HEK293 (cell line): ENCODE measurements around the gene GRM5.

Source experiments
- CTCF ChIA-PET: fragments of 350-600 bp; formaldehyde crosslinking; extraction: SDS; loops from one replicate; lab custom pipeline; 2021; ENCODE audit warnings: antibody characterized with exemption; lab: Yijun Ruan, JAX
- POLR2A ChIA-PET: fragments of 300-600 bp; formaldehyde crosslinking; extraction: SDS; loops from one replicate; lab custom pipeline; 2020; ENCODE audit warnings: antibody characterized with exemption, inconsistent platforms; lab: Yijun Ruan, JAX
- H3K27ac ChIP-seq: fragments of 200-500 bp; sonication (Bioruptor generic); 2 replicates; pipeline ENCODE4 v1.5.1; 2014; ENCODE audit warnings: low read depth, low read length, control low read depth, inconsistent platforms; ENCODE audit errors: extremely low read depth
- H3K36me3 ChIP-seq, 2 experiments: fragments of 200-500 bp in 1 of 2; sonication (Bioruptor generic) in 1 of 2; 1 replicate in 1 of 2; 2 replicates in 1 of 2; pipeline ENCODE4 v1.5.1; 2014 to 2017; ENCODE audit warnings: inconsistent platforms in 2 of 2, low read length in 2 of 2; ENCODE audit not compliant: control insufficient read depth in 2 of 2, insufficient read depth in 1 of 2
- H3K4me1 ChIP-seq: fragments of 200-500 bp; sonication (Bioruptor generic); 2 replicates; pipeline ENCODE4 v1.5.1; 2014; ENCODE audit warnings: mild to moderate bottlenecking, low read length, inconsistent platforms; ENCODE audit not compliant: control insufficient read depth, insufficient read depth
- H3K4me3 ChIP-seq: 2 replicates; pipeline ENCODE4 v1.5.1; 2011; ENCODE audit warnings: low read depth, mild to moderate bottlenecking, control low read depth, low read length, moderate library complexity
- H3K9me3 ChIP-seq: fragments of 200-500 bp; sonication (Bioruptor generic); 2 replicates; pipeline ENCODE4 v1.5.1; 2014; ENCODE audit warnings: low read depth, low read length, inconsistent platforms; ENCODE audit not compliant: control insufficient read depth, insufficient read depth
- FEZF1 ChIP-seq: fragments of 450-650 bp; formaldehyde crosslinking; IDR thresholded peaks from 2 replicates; pipeline ENCODE4 v1.5.1; 2016; ENCODE audit warnings: missing biosample characterization, missing genetic modification characterization
- GLI2 ChIP-seq: fragments of 450-650 bp; formaldehyde crosslinking; IDR thresholded peaks from 2 replicates; pipeline ENCODE4; 2017; ENCODE audit warnings: missing biosample characterization, missing genetic modification characterization, low read depth, borderline replicate concordance
- GLI4 ChIP-seq: fragments of 450-650 bp; formaldehyde crosslinking; IDR thresholded peaks from 2 replicates; pipeline ENCODE4 v1.5.1; 2016; ENCODE audit warnings: missing biosample characterization, missing genetic modification characterization
- KLF10 ChIP-seq: fragments of 450-650 bp; IDR thresholded peaks from 2 replicates; pipeline ENCODE4 v1.5.1; 2018; ENCODE audit warnings: missing biosample characterization, mild to moderate bottlenecking, missing genetic modification characterization
- KLF8 ChIP-seq: fragments of 450-650 bp; formaldehyde crosslinking; IDR thresholded peaks from 2 replicates; pipeline ENCODE4 v1.5.1; 2016; ENCODE audit warnings: missing biosample characterization, missing genetic modification characterization
- OSR2 ChIP-seq: fragments of 450-650 bp; formaldehyde crosslinking; IDR thresholded peaks from 2 replicates; pipeline ENCODE4 v1.5.1; 2016; ENCODE audit warnings: missing biosample characterization, missing genetic modification characterization
- YY1 ChIP-seq: fragments of 450-650 bp; formaldehyde crosslinking; IDR thresholded peaks from 2 replicates; pipeline ENCODE4 v1.5.1; 2018; ENCODE audit warnings: missing biosample characterization, missing genetic modification characterization
- YY2 ChIP-seq: fragments of 450-650 bp; formaldehyde crosslinking; IDR thresholded peaks from 2 replicates; pipeline ENCODE4 v1.5.1; 2016; ENCODE audit warnings: missing biosample characterization, missing genetic modification characterization
- ZBTB48 ChIP-seq: fragments of 450-650 bp; formaldehyde crosslinking; IDR thresholded peaks from 2 replicates; pipeline ENCODE4 v1.5.1; 2016; ENCODE audit warnings: missing biosample characterization, missing genetic modification characterization
- ZFP37 ChIP-seq: fragments of 450-650 bp; formaldehyde crosslinking; IDR thresholded peaks from 2 replicates; pipeline ENCODE4 v1.5.1; 2016; ENCODE audit warnings: missing biosample characterization, missing genetic modification characterization
- ZNF114 ChIP-seq: fragments of 450-650 bp; formaldehyde crosslinking; IDR thresholded peaks from 2 replicates; pipeline ENCODE4 v1.5.0; 2017; ENCODE audit warnings: missing biosample characterization, missing genetic modification characterization
- ZNF169 ChIP-seq: fragments of 450-650 bp; formaldehyde crosslinking; IDR thresholded peaks from 2 replicates; pipeline ENCODE4 v1.5.1; 2016; ENCODE audit warnings: missing biosample characterization, missing genetic modification characterization
- ZNF302 ChIP-seq: fragments of 450-650 bp; formaldehyde crosslinking; IDR thresholded peaks from 2 replicates; pipeline ENCODE4 v1.5.1; 2016; ENCODE audit warnings: missing biosample characterization, missing genetic modification characterization, low read depth
- ZNF37A ChIP-seq: fragments of 450-650 bp; IDR thresholded peaks from 2 replicates; pipeline ENCODE4 v1.5.1; 2018; ENCODE audit warnings: missing biosample characterization, missing genetic modification characterization
- ZNF404 ChIP-seq: fragments of 450-650 bp; formaldehyde crosslinking; IDR thresholded peaks from 2 replicates; pipeline ENCODE4 v1.5.1; 2017; ENCODE audit warnings: missing biosample characterization, missing genetic modification characterization
- ZNF426 ChIP-seq: fragments of 450-650 bp; formaldehyde crosslinking; IDR thresholded peaks from 2 replicates; pipeline ENCODE4 v1.5.1; 2017; ENCODE audit warnings: missing biosample characterization, missing genetic modification characterization, mild to moderate bottlenecking, inconsistent platforms, moderate library complexity
- ZNF449 ChIP-seq: fragments of 450-650 bp; formaldehyde crosslinking; IDR thresholded peaks from 2 replicates; pipeline ENCODE4 v1.5.1; 2017; ENCODE audit warnings: missing biosample characterization, mild to moderate bottlenecking, missing genetic modification characterization, moderate library complexity
- ZNF513 ChIP-seq: fragments of 450-650 bp; IDR thresholded peaks from 2 replicates; pipeline ENCODE4 v1.5.1; 2018; ENCODE audit warnings: missing biosample characterization, missing genetic modification characterization
- ZNF600 ChIP-seq: fragments of 450-650 bp; formaldehyde crosslinking; IDR thresholded peaks from 2 replicates; pipeline ENCODE4 v1.5.1; 2016; ENCODE audit warnings: missing biosample characterization, missing genetic modification characterization
- ZNF776 ChIP-seq: fragments of 450-650 bp; formaldehyde crosslinking; IDR thresholded peaks from 2 replicates; pipeline ENCODE4 v1.5.0; 2017; ENCODE audit warnings: missing biosample characterization, missing genetic modification characterization, borderline replicate concordance
- ZNF792 ChIP-seq: fragments of 450-650 bp; formaldehyde crosslinking; IDR thresholded peaks from 2 replicates; pipeline ENCODE4 v1.5.1; 2016; ENCODE audit warnings: missing biosample characterization, missing genetic modification characterization
- ZSCAN18 ChIP-seq: fragments of 450-650 bp; formaldehyde crosslinking; IDR thresholded peaks from 2 replicates; pipeline ENCODE4 v1.5.1; 2016; ENCODE audit warnings: missing biosample characterization, missing genetic modification characterization
- ZSCAN30 ChIP-seq: fragments of 450-650 bp; IDR thresholded peaks from 2 replicates; pipeline ENCODE4 v1.5.1; 2018; ENCODE audit warnings: missing biosample characterization, mild to moderate bottlenecking, missing genetic modification characterization, moderate library complexity
- TF ChIP-seq, protein P1 (sequence below): fragments of 450-650 bp; formaldehyde crosslinking; IDR thresholded peaks from 2 replicates; pipeline ENCODE4 v1.5.1; 2017; ENCODE audit warnings: missing biosample characterization, missing genetic modification characterization
- TF ChIP-seq, protein P2 (sequence below): fragments of 450-650 bp; formaldehyde crosslinking; IDR thresholded peaks from 2 replicates; pipeline ENCODE4 v1.5.1; 2016; ENCODE audit warnings: missing biosample characterization, missing genetic modification characterization

The GRM5 gene

DNA sequence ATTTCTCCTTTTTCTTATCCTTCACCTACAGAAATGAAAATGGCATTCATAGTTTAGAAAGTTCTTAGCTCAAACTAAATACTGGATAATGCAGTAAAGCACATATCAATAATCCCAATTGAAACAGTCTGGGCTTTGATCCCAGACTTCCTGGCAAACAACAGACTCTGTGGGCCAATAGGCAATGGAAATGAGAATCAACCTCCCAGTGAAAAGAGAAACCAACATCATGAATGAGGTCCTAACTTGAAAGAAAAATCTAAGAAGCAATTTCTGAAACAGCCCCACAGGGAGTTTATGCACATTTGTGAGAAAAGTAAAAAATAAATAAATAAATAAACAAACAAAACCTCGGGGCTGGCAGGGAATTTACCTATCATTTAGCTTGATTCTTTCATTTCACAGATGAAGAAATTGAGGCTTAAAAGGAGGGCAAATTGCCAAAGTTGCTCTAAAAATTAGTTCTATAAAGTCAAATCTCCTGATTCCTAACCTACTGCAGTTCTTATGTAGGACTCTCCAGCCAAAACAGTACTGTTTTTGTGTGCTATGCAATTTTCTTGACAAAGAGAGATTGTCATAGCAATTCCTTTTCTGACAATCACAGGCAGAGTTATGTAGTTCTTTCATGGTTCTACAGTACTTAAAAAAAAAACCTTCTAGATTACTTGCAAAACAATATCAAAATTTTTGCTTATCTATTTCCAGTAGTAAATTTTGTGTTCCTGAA, 265.8 kb downstream of the GRM5 start:
- H3K36me3 ChIP-seq: no peaks in the 10 kb centered on the region
- CTCF ChIA-PET: interaction anchor here (0.6 to 1.2 kb wide), 2 partner anchors 87 to 370 kb away, joined by 3 read pairs; no protein-coding TSS in a partner anchor
- POLR2A ChIA-PET: no interaction called here
- H3K4me3 ChIP-seq: no peak overlapping the region
- TF ChIP-seq ZFP37 (tag by site-specific recombination) (no peak), GLI2 (no peak), ZBTB48 (no peak), KLF10 (no peak), ZNF302 (no peak), ZNF169 (tag by site-specific recombination) (no peak), ZSCAN30 (tag by site-specific recombination) (no peak), KLF8 (tag by site-specific recombination) (no peak), ZNF776 (tag by site-specific recombination) (no peak), ZNF404 (no peak), FEZF1 (tag by site-specific recombination) (no peak), ZNF600 (no peak)
- TF ChIP-seq, protein P1, sequence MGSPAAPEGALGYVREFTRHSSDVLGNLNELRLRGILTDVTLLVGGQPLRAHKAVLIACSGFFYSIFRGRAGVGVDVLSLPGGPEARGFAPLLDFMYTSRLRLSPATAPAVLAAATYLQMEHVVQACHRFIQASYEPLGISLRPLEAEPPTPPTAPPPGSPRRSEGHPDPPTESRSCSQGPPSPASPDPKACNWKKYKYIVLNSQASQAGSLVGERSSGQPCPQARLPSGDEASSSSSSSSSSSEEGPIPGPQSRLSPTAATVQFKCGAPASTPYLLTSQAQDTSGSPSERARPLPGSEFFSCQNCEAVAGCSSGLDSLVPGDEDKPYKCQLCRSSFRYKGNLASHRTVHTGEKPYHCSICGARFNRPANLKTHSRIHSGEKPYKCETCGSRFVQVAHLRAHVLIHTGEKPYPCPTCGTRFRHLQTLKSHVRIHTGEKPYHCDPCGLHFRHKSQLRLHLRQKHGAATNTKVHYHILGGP (tag by site-specific recombination): no peak
- H3K9me3 ChIP-seq: no peaks in the 10 kb centered on the region
- no peaks in the 10 kb centered on the region for H3K4me1 ChIP-seq
- H3K27ac ChIP-seq: no peak overlapping the region

GRCh38 chr11:88790182-88790581, 275.6 kb downstream of the GRM5 start:
- Histone ChIP-seq H3K9me3 (no peaks in the 10 kb centered on the region), H3K36me3 (no peaks in the 10 kb centered on the region), H3K4me1 (no peaks in the 10 kb centered on the region), H3K4me3 (no peak overlapping the region), H3K27ac (no peak overlapping the region)
- CTCF ChIA-PET: no interaction called here
- POLR2A ChIA-PET: no interaction called here
- TF ChIP-seq YY1 (tag by site-specific recombination) (no peak), ZNF114 (tag by site-specific recombination) (no peak), GLI4 (no peak), ZNF449 (tag by site-specific recombination) (no peak), ZNF513 (tag by site-specific recombination) (no peak)

DNA sequence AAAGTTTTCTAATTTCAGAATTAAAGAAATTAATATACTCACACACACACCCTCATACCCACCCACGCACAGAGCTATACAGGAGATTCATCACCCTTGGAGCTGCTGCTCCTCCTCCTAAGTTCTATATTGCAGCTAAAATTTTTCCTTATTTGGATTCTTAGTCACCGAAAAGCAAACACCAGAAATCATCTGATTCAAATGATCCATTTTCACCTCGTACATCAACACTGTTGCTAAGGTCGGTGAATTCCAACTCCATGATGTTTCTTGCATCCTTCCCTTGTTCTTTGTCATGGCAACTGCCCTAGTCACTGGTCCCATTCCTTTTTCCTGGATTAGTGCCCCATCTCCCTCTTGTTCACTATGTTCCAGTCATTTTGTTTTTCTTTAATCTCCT, 286.2 kb downstream of the GRM5 start:
- CTCF ChIA-PET: no interaction called here
- TF ChIP-seq YY2 (tag by site-specific recombination): no peak
- TF ChIP-seq OSR2 (tag by site-specific recombination): no peak
- TF ChIP-seq ZNF449 (tag by site-specific recombination): no peak
- no peak for TF ChIP-seq ZNF426
- TF ChIP-seq, protein P2, sequence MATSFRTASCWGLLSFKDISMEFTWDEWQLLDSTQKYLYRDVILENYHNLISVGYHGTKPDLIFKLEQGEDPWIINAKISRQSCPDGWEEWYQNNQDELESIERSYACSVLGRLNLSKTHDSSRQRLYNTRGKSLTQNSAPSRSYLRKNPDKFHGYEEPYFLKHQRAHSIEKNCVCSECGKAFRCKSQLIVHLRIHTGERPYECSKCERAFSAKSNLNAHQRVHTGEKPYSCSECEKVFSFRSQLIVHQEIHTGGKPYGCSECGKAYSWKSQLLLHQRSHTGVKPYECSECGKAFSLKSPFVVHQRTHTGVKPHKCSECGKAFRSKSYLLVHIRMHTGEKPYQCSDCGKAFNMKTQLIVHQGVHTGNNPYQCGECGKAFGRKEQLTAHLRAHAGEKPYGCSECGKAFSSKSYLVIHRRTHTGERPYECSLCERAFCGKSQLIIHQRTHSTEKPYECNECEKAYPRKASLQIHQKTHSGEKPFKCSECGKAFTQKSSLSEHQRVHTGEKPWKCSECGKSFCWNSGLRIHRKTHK (tag by site-specific recombination): no peak
- no peak for TF ChIP-seq ZNF37A (tag by site-specific recombination)
- TF ChIP-seq ZSCAN18: no peak
- no peak for TF ChIP-seq ZNF792 (tag by site-specific recombination)

More for the DNA sequence above, 286.2 kb downstream of the GRM5 start:
- H3K9me3 ChIP-seq: no peaks in the 10 kb centered on the region
- H3K36me3 ChIP-seq: no peaks in the 10 kb centered on the region
- POLR2A ChIA-PET: no interaction called here
- no peak overlapping the region for H3K4me3 ChIP-seq
- no peak overlapping the region for H3K27ac ChIP-seq
- H3K4me1 ChIP-seq: no peaks in the 10 kb centered on the region
